IMR-90 (cell line): ENCODE results near the gene UBE2E2. TPM values are rescaled to one million over a fixed set of nuclear protein-coding genes. Genes with fewer than 3 reads are reported as not detected.

Source experiments
- ATAC-seq: fragments of 200-7000 bp; cut with Tn5 transposase; 2 replicates; pipeline ENCODE4 v1.9.1; 2020; ENCODE audit warnings: low read depth, mild to moderate bottlenecking, moderate library complexity
- BruUV-seq: library from RNA; stranded (reverse); fragments of 400-500 nt; replicated peaks from 2 replicates; lab custom pipeline; 2021; lab: Mats Ljungman, UMichigan
- CTCF ChIA-PET: fragments of 300-600 bp; formaldehyde crosslinking; extraction: SDS; loops from one replicate; lab custom pipeline; 2021; ENCODE audit warnings: antibody characterized with exemption; lab: Yijun Ruan, JAX
- POLR2A ChIA-PET: fragments of 300-600 bp; sonication (Branson Sonifier 250); formaldehyde crosslinking; loops from one replicate; lab custom pipeline; 2022; ENCODE audit warnings: antibody characterized with exemption; ENCODE audit not compliant: unreplicated experiment; lab: Charles Lee
- DNase-seq: peaks from one replicate; pipeline ENCODE4 v3.0.0; 2013
- H2AFZ ChIP-seq: replicated peaks from 2 replicates; pipeline ENCODE3; 2013; ENCODE audit warnings: low read length, mild to moderate bottlenecking; ENCODE audit not compliant: poor library complexity
- H2AK5ac ChIP-seq: 2 replicates; pipeline ENCODE4 v1.6.1; 2013; ENCODE audit warnings: low read depth, low read length, inconsistent platforms
- H2AK9ac ChIP-seq: replicated peaks from 2 replicates; pipeline ENCODE3; 2013; ENCODE audit warnings: mild to moderate bottlenecking, low read depth, low read length, moderate library complexity; ENCODE audit not compliant: poor library complexity
- H2BK120ac ChIP-seq: 2 replicates; pipeline ENCODE4 v1.6.1; 2013; ENCODE audit warnings: low read depth, low read length, inconsistent platforms
- H2BK15ac ChIP-seq: 3 replicates; pipeline ENCODE4 v1.6.1; 2013; ENCODE audit warnings: low read depth, low read length, inconsistent platforms
- H2BK20ac ChIP-seq: 2 replicates; pipeline ENCODE4 v1.6.1; 2013; ENCODE audit warnings: low read depth, mild to moderate bottlenecking, inconsistent platforms, low read length, moderate library complexity
- H2BK5ac ChIP-seq: 2 replicates; pipeline ENCODE4 v1.6.1; 2013; ENCODE audit warnings: mild to moderate bottlenecking, low read depth, low read length, inconsistent platforms; ENCODE audit not compliant: poor library complexity, severe bottlenecking
- H3K14ac ChIP-seq: replicated peaks from 2 replicates; pipeline ENCODE4 v1.6.1; 2013; ENCODE audit warnings: low read depth, low read length, inconsistent platforms
- H3K18ac ChIP-seq: 2 replicates; pipeline ENCODE4 v1.6.1; 2013; ENCODE audit warnings: low read depth, low read length, control low read depth
- H3K23ac ChIP-seq: 2 replicates; pipeline ENCODE4 v1.6.1; 2013; ENCODE audit warnings: low read depth, low read length, inconsistent platforms
- H3K27ac ChIP-seq: 2 replicates; pipeline ENCODE4 v1.5.1; 2013; ENCODE audit warnings: mild to moderate bottlenecking, control low read depth, low read length; ENCODE audit not compliant: insufficient read depth
- H3K27me3 ChIP-seq: 2 replicates; pipeline ENCODE4 v1.6.1; 2013; ENCODE audit warnings: low read length; ENCODE audit not compliant: control insufficient read depth, insufficient read depth
- H3K36me3 ChIP-seq: 2 replicates; pipeline ENCODE4 v1.6.1; 2013; ENCODE audit warnings: low read length, mixed read lengths; ENCODE audit not compliant: control insufficient read depth, insufficient read depth
- H3K4ac ChIP-seq: 2 replicates; pipeline ENCODE4 v1.6.1; 2013; ENCODE audit warnings: low read depth, low read length, inconsistent platforms
- H3K4me1 ChIP-seq: 2 replicates; pipeline ENCODE4 v1.6.1; 2013; ENCODE audit warnings: low read length, mixed read lengths; ENCODE audit not compliant: control insufficient read depth, insufficient read depth
- H3K4me2 ChIP-seq: 2 replicates; pipeline ENCODE4 v1.6.1; 2013; ENCODE audit warnings: low read depth, mild to moderate bottlenecking, control low read depth, low read length, moderate library complexity
- H3K4me3 ChIP-seq: 2 replicates; pipeline ENCODE4 v1.5.1; 2013; ENCODE audit warnings: low read depth, mild to moderate bottlenecking, control low read depth, low read length, moderate library complexity; ENCODE audit not compliant: insufficient read depth
- H3K56ac ChIP-seq: 2 replicates; pipeline ENCODE4 v1.6.1; 2013; ENCODE audit warnings: low read length, inconsistent platforms; ENCODE audit not compliant: insufficient read depth; ENCODE audit errors: extremely low read depth
- H3K79me1 ChIP-seq, 2 experiments: 2 replicates each; pipeline ENCODE4 v1.6.1; 2013; ENCODE audit warnings: low read length in 2 of 2, inconsistent platforms in 1 of 2, low read depth in 1 of 2
- H3K9ac ChIP-seq: 2 replicates; pipeline ENCODE4 v1.6.1; 2013; ENCODE audit warnings: low read depth, low read length, control low read depth
- H3K9me1 ChIP-seq: 2 replicates; pipeline ENCODE4 v1.6.1; 2013; ENCODE audit warnings: low read length, inconsistent platforms; ENCODE audit not compliant: insufficient read depth
- H3K9me3 ChIP-seq: 2 replicates; pipeline ENCODE4 v1.6.1; 2013; ENCODE audit warnings: low read length; ENCODE audit not compliant: control insufficient read depth, insufficient read depth
- H4K20me1 ChIP-seq: 2 replicates; pipeline ENCODE4 v1.6.1; 2013; ENCODE audit warnings: low read length, inconsistent platforms; ENCODE audit not compliant: insufficient read depth
- H4K5ac ChIP-seq: 2 replicates; pipeline ENCODE4 v1.6.1; 2013; ENCODE audit warnings: mild to moderate bottlenecking, low read depth, low read length, control low read depth
- H4K8ac ChIP-seq, 2 experiments: 2 replicates each; pipeline ENCODE4 v1.6.1; 2013; ENCODE audit warnings: low read depth in 2 of 2, low read length in 2 of 2, control low read depth in 1 of 2, inconsistent platforms in 1 of 2
- H4K91ac ChIP-seq: 2 replicates; pipeline ENCODE4 v1.6.1; 2013; ENCODE audit warnings: low read depth, low read length, inconsistent platforms; ENCODE audit not compliant: insufficient read depth
- CEBPB ChIP-seq: IDR thresholded peaks from 2 replicates; pipeline ENCODE4 v1.6.1; 2012; ENCODE audit warnings: low read depth, low read length, improper control_type of control experiment
- CHD1 ChIP-seq: IDR thresholded peaks from 2 replicates; pipeline ENCODE4 v1.6.1; 2012; ENCODE audit warnings: low read depth, low read length, improper control_type of control experiment
- FOS ChIP-seq: fragments of 150-350 bp; IDR thresholded peaks from 2 replicates; pipeline ENCODE4 v1.6.1; 2016; ENCODE audit warnings: low read depth, low read length
- MAFK ChIP-seq: IDR thresholded peaks from 2 replicates; pipeline ENCODE4 v1.6.1; 2012; ENCODE audit warnings: low read depth, low read length, improper control_type of control experiment
- MAZ ChIP-seq: IDR thresholded peaks from 2 replicates; pipeline ENCODE4 v1.6.1; 2012; ENCODE audit warnings: low read depth, mild to moderate bottlenecking, low read length, improper control_type of control experiment, moderate library complexity, borderline replicate concordance
- MXI1 ChIP-seq: IDR thresholded peaks from 2 replicates; pipeline ENCODE4 v1.6.1; 2012; ENCODE audit warnings: low read depth, mild to moderate bottlenecking, low read length, moderate library complexity, borderline replicate concordance
- POLR2A ChIP-seq: IDR thresholded peaks from 2 replicates; pipeline ENCODE4 v1.6.1; 2012; ENCODE audit warnings: mild to moderate bottlenecking, low read depth, low read length
- RAD21 ChIP-seq: IDR thresholded peaks from 2 replicates; pipeline ENCODE4 v1.6.1; 2012; ENCODE audit warnings: low read length, improper control_type of control experiment
- WGBS, 2 experiments: methylation state at CpG; one replicate each; pipeline versions ENCODE4 v1.1.5 to v1.1.7; 2013; ENCODE audit warnings: missing lambda C conversion rate in 2 of 2; ENCODE audit not compliant: insufficient read length in 1 of 2; ENCODE audit errors: extremely low coverage in 2 of 2; 5-methylcytosine and 5-hydroxymethylcytosine counted together
- dilution Hi-C: fragments of 300-500 bp; cut with HindIII; formaldehyde crosslinking; loops from one replicate; pipeline ENCODE4 v1.14.3; 2018; ENCODE audit warnings: low sequenced_read_pairs; ENCODE audit not compliant: unreplicated experiment
- in situ Hi-C: fragments of 300-500 bp; cut with MboI; formaldehyde crosslinking; loops from 3 replicates; pipeline ENCODE4 v1.14.3; 2019; ENCODE audit warnings: low sequenced_read_pairs, inconsistent platforms, mixed read lengths
- intact Hi-C: fragments of 100-400 bp; cut with micrococcal nuclease; formaldehyde crosslinking; loops from 2 replicates; pipeline ENCODE4 v1.10.0; 2022
- polyA plus RNA-seq, 3 experiments: library from polyadenylated mRNA; depleted of rRNA; stranded (reverse); fragments of >200 nt; gene quantifications; 2 replicates each; pipeline ENCODE4 v1.2.3, GENCODE V29; 2012; ENCODE audit warnings: low replicate concordance in 1 of 3
- total RNA-seq: library from RNA; depleted of rRNA; stranded (reverse); fragments of >200 nt; gene quantifications from 2 replicates; pipeline ENCODE4 v1.2.3, GENCODE V29; 2012
- TF ChIP-seq, protein P1 (sequence below): conservative IDR thresholded peaks from 2 replicates; pipeline ENCODE4 v1.5.1; 2012; ENCODE audit warnings: mild to moderate bottlenecking, low read depth, low read length, improper control_type of control experiment
- TF ChIP-seq, protein P2 (sequence below): fragments of 150-350 bp; IDR thresholded peaks from 2 replicates; pipeline ENCODE4 v1.6.1; 2017; ENCODE audit warnings: mild to moderate bottlenecking, antibody characterized with exemption, low read length, low read depth
- TF ChIP-seq, protein P3 (sequence below): fragments of 150-350 bp; IDR thresholded peaks from 2 replicates; pipeline ENCODE4 v1.6.1; 2016; ENCODE audit warnings: low read depth, mild to moderate bottlenecking, low read length, moderate library complexity, borderline replicate concordance

The UBE2E2 gene
- total and polyA plus RNA-seq, 2 of the 4 experiments (the other 2 are of a cell fraction) = 18.6 to 32.7 TPM

DNA sequence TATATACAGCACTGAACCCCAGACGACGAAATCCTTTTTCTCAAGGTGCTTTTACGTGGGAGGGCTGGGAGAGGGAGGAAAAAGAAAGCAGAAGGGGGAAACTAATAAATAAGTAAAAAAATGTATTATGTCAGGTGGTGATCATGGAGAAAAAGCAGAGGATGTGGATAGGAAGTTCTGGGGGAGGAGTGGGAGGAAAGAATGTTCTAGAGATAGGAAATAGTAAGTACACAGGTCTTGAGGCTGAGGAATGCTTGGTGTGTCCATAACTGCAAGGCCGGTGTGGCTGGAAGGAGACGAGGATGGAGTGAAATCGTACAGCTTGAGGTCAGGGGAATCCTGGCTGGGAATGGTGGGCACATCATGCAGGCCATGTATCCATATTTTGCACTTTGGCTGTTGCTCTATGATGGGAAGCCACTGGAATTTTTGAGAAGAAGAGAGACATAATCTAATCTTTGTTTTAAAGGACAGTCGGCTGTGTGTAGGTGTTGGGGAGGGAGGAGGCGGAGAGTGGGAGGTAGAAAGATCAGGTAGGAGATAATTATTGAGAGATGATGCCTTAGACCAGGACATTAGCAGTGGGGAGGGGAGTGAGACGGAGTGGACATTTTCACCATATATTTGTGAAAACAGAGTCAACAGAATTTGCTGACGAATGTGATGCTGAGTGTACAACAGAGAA lies 1.8 kb upstream of the UBE2E2 start:
- 94% methylated on average over 4 of the region's 10 CpGs; no CpG with 5 or more reads in 1 of the 2 experiments for WGBS, 2 experiments
- 0 out of 2 replicates have a peak overlapping the region, but pooled peaks have one; percentile 8 for H2AK5ac ChIP-seq
- no peak overlapping the region for H4K8ac ChIP-seq

More for the DNA sequence above, 1.8 kb upstream of the UBE2E2 start:
- POLR2A ChIA-PET = no interaction called here
- no peak overlapping the region for H2AFZ ChIP-seq
- H3K56ac ChIP-seq = no peak overlapping the region
- H3K9me1 ChIP-seq = 0 out of 2 replicates have a peak, but pooled peaks cover 3% of the 10 kb centered on the region
- BruUV-seq = no TSS peak
- no peak for DNase-seq
- H2BK15ac ChIP-seq = no peak overlapping the region
- H2BK120ac ChIP-seq = no peak overlapping the region
- H2BK5ac ChIP-seq = no peak overlapping the region
- H4K5ac ChIP-seq = no peak overlapping the region
- H3K79me1 ChIP-seq = peaks cover 4 to 14% of the 10 kb centered on the region in 2 experiments; a peak in 2 of 4 replicates
- no peak overlapping the region for H3K4me2 ChIP-seq
- no peak overlapping the region for H3K18ac ChIP-seq
- H3K14ac ChIP-seq = no peak overlapping the region
- H4K20me1 ChIP-seq = 0 out of 2 replicates have a peak, but pooled peaks cover under 1% of the 10 kb centered on the region
- H3K23ac ChIP-seq = no peak overlapping the region
- no peak overlapping the region for H2AK9ac ChIP-seq
- no peak overlapping the region for H3K27ac ChIP-seq
- no peaks in the 10 kb centered on the region for H3K9me3 ChIP-seq
- no peak overlapping the region for H3K4me3 ChIP-seq
- H3K36me3 ChIP-seq = no peaks in the 10 kb centered on the region
- in situ Hi-C loops (no loop called here), dilution Hi-C loops (no loop called here), intact Hi-C loops (loop anchor here (5.0 to 10.0 kb wide), 2 partner anchors 526 to 674 kb away; no protein-coding TSS in a partner anchor)
- H4K91ac ChIP-seq = no peak overlapping the region
- no peaks in the 10 kb centered on the region; the same call in 1 of the 2 replicates for H3K4me1 ChIP-seq
- CTCF ChIA-PET = no interaction called here
- H3K4ac ChIP-seq = no peak overlapping the region
- ATAC-seq = no peak
- peaks cover 14% of the 10 kb centered on the region for H3K27me3 ChIP-seq
- TF ChIP-seq RAD21 (no peak), CEBPB (no peak), CHD1 (no peak), MAFK (no peak), MAZ (no peak), POLR2A (no peak), MXI1 (no peak), FOS (no peak)
- TF ChIP-seq, protein P1, sequence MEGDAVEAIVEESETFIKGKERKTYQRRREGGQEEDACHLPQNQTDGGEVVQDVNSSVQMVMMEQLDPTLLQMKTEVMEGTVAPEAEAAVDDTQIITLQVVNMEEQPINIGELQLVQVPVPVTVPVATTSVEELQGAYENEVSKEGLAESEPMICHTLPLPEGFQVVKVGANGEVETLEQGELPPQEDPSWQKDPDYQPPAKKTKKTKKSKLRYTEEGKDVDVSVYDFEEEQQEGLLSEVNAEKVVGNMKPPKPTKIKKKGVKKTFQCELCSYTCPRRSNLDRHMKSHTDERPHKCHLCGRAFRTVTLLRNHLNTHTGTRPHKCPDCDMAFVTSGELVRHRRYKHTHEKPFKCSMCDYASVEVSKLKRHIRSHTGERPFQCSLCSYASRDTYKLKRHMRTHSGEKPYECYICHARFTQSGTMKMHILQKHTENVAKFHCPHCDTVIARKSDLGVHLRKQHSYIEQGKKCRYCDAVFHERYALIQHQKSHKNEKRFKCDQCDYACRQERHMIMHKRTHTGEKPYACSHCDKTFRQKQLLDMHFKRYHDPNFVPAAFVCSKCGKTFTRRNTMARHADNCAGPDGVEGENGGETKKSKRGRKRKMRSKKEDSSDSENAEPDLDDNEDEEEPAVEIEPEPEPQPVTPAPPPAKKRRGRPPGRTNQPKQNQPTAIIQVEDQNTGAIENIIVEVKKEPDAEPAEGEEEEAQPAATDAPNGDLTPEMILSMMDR = no peak
- TF ChIP-seq, protein P2, sequence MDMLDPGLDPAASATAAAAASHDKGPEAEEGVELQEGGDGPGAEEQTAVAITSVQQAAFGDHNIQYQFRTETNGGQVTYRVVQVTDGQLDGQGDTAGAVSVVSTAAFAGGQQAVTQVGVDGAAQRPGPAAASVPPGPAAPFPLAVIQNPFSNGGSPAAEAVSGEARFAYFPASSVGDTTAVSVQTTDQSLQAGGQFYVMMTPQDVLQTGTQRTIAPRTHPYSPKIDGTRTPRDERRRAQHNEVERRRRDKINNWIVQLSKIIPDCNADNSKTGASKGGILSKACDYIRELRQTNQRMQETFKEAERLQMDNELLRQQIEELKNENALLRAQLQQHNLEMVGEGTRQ = no peak
- TF ChIP-seq, protein P3, sequence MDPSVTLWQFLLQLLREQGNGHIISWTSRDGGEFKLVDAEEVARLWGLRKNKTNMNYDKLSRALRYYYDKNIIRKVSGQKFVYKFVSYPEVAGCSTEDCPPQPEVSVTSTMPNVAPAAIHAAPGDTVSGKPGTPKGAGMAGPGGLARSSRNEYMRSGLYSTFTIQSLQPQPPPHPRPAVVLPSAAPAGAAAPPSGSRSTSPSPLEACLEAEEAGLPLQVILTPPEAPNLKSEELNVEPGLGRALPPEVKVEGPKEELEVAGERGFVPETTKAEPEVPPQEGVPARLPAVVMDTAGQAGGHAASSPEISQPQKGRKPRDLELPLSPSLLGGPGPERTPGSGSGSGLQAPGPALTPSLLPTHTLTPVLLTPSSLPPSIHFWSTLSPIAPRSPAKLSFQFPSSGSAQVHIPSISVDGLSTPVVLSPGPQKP = no peak
- H3K9ac ChIP-seq = no peak overlapping the region
- no peak overlapping the region for H2BK20ac ChIP-seq
